Stomach (tissue), 4 donors: Measurements from ENCODE around the gene BASP1.

Experiments used
- CTCF ChIP-seq, 7 experiments: fragments of 450-650 bp in 4 of 7; fragments of 200-600 bp in 3 of 7; sonication (generic) in 3 of 7; IDR thresholded peaks; one replicate each; pipeline ENCODE4 v1.5.1; 2016 to 2019; ENCODE audit warnings: antibody characterized with exemption in 7 of 7, control low read depth in 2 of 7, mild to moderate bottlenecking in 1 of 7
- EP300 ChIP-seq: sonication (generic); formaldehyde crosslinking; IDR thresholded peaks from one replicate; pipeline ENCODE4 v1.6.1; 2017; ENCODE audit warnings: antibody characterized with exemption
- POLR2A ChIP-seq, 4 donors: fragments of 450-650 bp; IDR thresholded peaks; one replicate each; pipeline ENCODE4 v1.6.1; 2016; ENCODE audit warnings: antibody characterized with exemption in 4 of 4, control low read depth in 2 of 4, mild to moderate bottlenecking in 1 of 4, moderate library complexity in 1 of 4
- POLR2AphosphoS5 ChIP-seq, 3 donors: sonication (generic); formaldehyde crosslinking; IDR thresholded peaks; one replicate each; pipeline ENCODE4 v1.6.1; 2016; ENCODE audit warnings: antibody characterized with exemption in 3 of 3

DNA sequence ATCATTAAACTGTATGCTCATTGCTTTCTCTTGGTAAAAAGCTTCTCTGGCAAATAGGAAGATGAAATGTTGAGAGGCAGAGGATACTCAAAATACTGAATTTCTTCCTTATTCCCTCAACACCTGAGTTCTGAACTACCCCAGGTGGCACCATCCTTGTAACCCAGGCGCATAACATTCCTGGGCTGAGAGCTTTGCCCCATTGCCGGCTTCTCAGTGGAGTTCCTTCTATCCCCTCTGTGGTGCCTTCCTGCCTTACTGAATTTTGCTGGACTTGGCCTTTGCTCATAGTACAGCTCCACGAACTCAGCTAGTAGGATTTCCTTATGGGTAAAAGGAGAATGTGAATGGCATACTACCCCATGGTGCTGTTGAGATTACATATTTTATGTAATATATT is 54.7 kb downstream of the BASP1 start:
- TF ChIP-seq POLR2AphosphoS5 (IDR thresholded peaks at IDR 0.05) (no peak), CTCF (IDR thresholded peaks at IDR 0.05) (no peak), POLR2A (IDR thresholded peaks at IDR 0.05) (no peak), EP300 (no peak)
